Common myeloid progenitor, CD34-positive (primary cell): ENCODE data around the gene ATG4B.

ENCODE experiments used
- CTCF ChIA-PET: fragments of 350-600 bp; sonication (Branson Sonifier 250); formaldehyde crosslinking; loops from one replicate; lab custom pipeline; 2021; ENCODE audit warnings: antibody characterized with exemption; lab: Charles Lee
- POLR2A ChIA-PET: fragments of 350-600 bp; sonication (Branson Sonifier 250); formaldehyde crosslinking; loops from one replicate; lab custom pipeline; 2021; ENCODE audit warnings: antibody characterized with exemption; lab: Charles Lee
- DNase-seq, 3 donors: peaks; one replicate each; pipeline versions ENCODE4 v3.0.0 to v3.0.0-alpha.2; 2013
- H3K27ac ChIP-seq, 2 experiments: 1 replicate in 1 of 2; 2 replicates in 1 of 2; pipeline ENCODE4 v1.7.0; 2013; ENCODE audit warnings: inconsistent platforms in 2 of 2, low read length in 2 of 2, mild to moderate bottlenecking in 2 of 2, low read depth in 1 of 2, moderate library complexity in 1 of 2; ENCODE audit not compliant: severe bottlenecking in 2 of 2, insufficient read depth in 1 of 2, poor library complexity in 1 of 2
- H3K27me3 ChIP-seq, 5 experiments: replicated peaks in 2 of 5; 1 replicate in 3 of 5; 2 replicates in 2 of 5; pipeline versions ENCODE4 v1.6.1 to v1.7.0; 2013; ENCODE audit warnings: low read length in 4 of 5, mild to moderate bottlenecking in 2 of 5, moderate library complexity in 2 of 5, inconsistent platforms in 1 of 5; ENCODE audit not compliant: insufficient read depth in 5 of 5, control insufficient read depth in 4 of 5
- H3K36me3 ChIP-seq, 4 experiments: 1 replicate in 2 of 4; 2 replicates in 2 of 4; pipeline versions ENCODE4 v1.6.1 to v1.7.0; 2013; ENCODE audit warnings: low read length in 3 of 4, control low read depth in 1 of 4, mild to moderate bottlenecking in 1 of 4; ENCODE audit not compliant: control insufficient read depth in 4 of 4, insufficient read depth in 4 of 4
- H3K4me1 ChIP-seq, 4 experiments: 1 replicate in 3 of 4; 2 replicates in 1 of 4; pipeline versions ENCODE4 v1.6.1 to v1.7.1; 2013; ENCODE audit warnings: low read length in 3 of 4, mild to moderate bottlenecking in 3 of 4, control low read depth in 1 of 4, inconsistent platforms in 1 of 4, moderate library complexity in 1 of 4; ENCODE audit not compliant: control insufficient read depth in 4 of 4, insufficient read depth in 4 of 4; ENCODE audit errors: control extremely low read depth in 1 of 4
- H3K4me3 ChIP-seq, 7 experiments: 1 replicate in 4 of 7; 2 replicates in 3 of 7; pipeline versions ENCODE4 v1.5.1 to v1.7.0; 2013; ENCODE audit warnings: mild to moderate bottlenecking in 7 of 7, low read length in 6 of 7, moderate library complexity in 6 of 7, inconsistent platforms in 2 of 7, low read depth in 2 of 7, control low read depth in 1 of 7; ENCODE audit not compliant: insufficient read depth in 4 of 7, control insufficient read depth in 1 of 7; ENCODE audit errors: extremely low read depth in 1 of 7
- H3K9me3 ChIP-seq, 5 experiments: 1 replicate in 4 of 5; 2 replicates in 1 of 5; pipeline versions ENCODE4 v1.6.1 to v1.7.1; 2013; ENCODE audit warnings: low read length in 4 of 5, mild to moderate bottlenecking in 2 of 5, inconsistent platforms in 1 of 5, low read depth in 1 of 5, moderate library complexity in 1 of 5; ENCODE audit not compliant: control insufficient read depth in 4 of 5, insufficient read depth in 2 of 5; ENCODE audit errors: control extremely low read depth in 1 of 5
- WGBS: methylation state at CpG from one replicate; pipeline ENCODE4 v1.1.5; 2013; ENCODE audit not compliant: insufficient coverage; 5-methylcytosine and 5-hydroxymethylcytosine counted together

The ATG4B gene

DNA sequence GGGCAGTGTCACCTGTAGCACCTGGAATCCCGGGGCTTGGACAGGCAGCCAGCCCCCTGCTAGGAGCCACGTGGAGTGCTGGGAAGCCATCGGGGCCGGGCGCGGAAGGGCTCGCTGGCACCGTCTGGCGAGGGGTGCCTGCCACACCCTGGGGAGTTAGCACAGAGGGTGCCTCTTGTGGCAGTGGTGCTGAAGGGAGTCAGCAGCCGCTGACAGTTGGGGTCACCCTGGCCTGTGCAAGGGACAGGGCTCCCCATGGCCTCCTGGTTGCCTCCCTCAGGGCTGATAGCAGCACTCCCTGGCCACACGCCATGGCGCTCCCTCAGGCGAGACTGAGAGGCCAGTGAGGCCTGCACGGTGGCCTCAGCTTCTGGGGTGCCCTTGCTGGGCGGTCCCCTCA lies 83.1 kb downstream of the ATG4B start:
- H3K36me3 ChIP-seq: peaks cover 7 to 86% (median 59%) of the 10 kb centered on the region in 4 experiments
- 93% methylated on average over 10 of the region's 15 CpGs for WGBS
- H3K9me3 ChIP-seq: peaks cover 0 to 28% (median 24%) of the 10 kb centered on the region in 5 experiments
- H3K27me3 ChIP-seq: no peaks in the 10 kb centered on the region
- no peaks in the 10 kb centered on the region for H3K4me1 ChIP-seq
- no peak overlapping the region for H3K4me3 ChIP-seq
- ChIA-PET POLR2A (no interaction called here), CTCF (no interaction called here)
- H3K27ac ChIP-seq: no peak overlapping the region
- no peak for DNase-seq

DNA sequence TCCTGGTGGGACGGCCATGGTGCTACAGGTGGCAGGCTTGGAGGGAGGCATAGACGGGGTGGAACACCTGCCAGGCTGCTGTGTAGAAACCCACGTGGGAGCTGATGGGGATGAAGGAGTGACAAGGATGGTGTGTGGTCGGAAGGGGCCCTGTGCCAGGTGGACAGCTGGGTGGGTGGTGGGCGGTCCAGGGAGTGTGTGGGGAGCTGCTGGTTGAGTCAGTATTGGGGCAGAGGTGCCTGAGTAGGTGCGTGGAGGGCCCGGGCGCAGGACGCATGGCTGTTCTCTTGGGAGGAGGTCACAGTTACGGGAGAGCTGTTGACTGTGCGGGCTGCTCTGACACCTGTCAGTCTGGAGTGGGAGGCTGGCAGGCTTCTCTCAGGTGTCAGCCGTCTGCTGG lies 84.4 kb downstream of the ATG4B start:
- no peak for DNase-seq
- WGBS: 96% methylated on average over 11 of the region's 12 CpGs
- ChIA-PET CTCF (interaction anchor here (1.0 kb wide), 1 partner anchor 17 kb away, joined by 3 read pairs; no protein-coding TSS in a partner anchor), POLR2A (no interaction called here)
- H3K27me3 ChIP-seq: no peaks in the 10 kb centered on the region
- H3K27ac ChIP-seq: no peak overlapping the region
- no peaks in the 10 kb centered on the region for H3K4me1 ChIP-seq
- H3K36me3 ChIP-seq: peaks cover 7 to 76% (median 55%) of the 10 kb centered on the region in 4 experiments
- peaks cover 0 to 28% (median 24%) of the 10 kb centered on the region in 5 experiments for H3K9me3 ChIP-seq
- no peak overlapping the region for H3K4me3 ChIP-seq

DNA sequence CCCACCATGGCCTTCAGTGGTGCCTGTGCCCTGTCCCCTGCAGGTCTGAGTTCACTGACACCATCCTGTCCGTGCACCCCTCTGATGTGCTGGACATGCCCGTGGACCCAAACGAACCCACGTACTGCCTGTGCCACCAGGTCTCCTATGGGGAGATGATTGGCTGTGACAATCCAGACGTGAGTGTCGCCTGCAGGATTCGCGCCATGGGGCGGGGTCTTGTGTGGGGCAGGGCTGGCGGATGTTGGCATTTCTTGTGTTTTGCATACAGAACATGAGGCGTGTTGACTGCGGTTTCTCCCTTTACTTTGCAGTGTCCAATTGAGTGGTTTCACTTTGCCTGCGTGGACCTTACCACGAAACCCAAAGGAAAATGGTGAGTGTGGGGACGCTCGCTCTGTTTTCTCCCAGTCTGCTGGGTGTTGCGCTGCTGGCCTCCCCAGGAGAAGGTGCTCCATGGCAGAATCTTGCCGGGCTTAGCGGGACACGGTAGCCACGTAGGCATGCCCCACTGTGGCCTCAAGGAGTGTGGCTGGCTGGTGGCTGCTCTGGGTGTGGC lies 85.5 kb downstream of the ATG4B start:
- WGBS: 98% methylated on average over 18 of the region's 21 CpGs
- Histone ChIP-seq H3K9me3 (peaks cover 0 to 28% (median 24%) of the 10 kb centered on the region in 5 experiments), H3K27ac (no peak overlapping the region), H3K4me3 (no peak overlapping the region), H3K36me3 (peaks cover 7 to 72% (median 55%) of the 10 kb centered on the region in 4 experiments), H3K4me1 (no peaks in the 10 kb centered on the region), H3K27me3 (no peaks in the 10 kb centered on the region)
- ChIA-PET CTCF (interaction anchor here (0.6 to 1.2 kb wide), 3 partner anchors 13 to 840 kb away, joined by 3 read pairs; partner anchors contain the start of gene ING5), POLR2A (no interaction called here)
- DNase-seq: no peak
